Medulla oblongata (tissue), 1 donor: ENCODE data around the gene CRYL1.

ENCODE experiments used
- DNase-seq: peaks from one replicate; pipeline ENCODE4 v3.0.0-alpha.2; 2015; ENCODE audit errors: extremely low spot score

Gene CRYL1

GRCh38 chr13:20525601-20526544 lies at the start of gene CRYL1:
TSS of gene CRYL1 (minus strand) at chr13:20525857. CDS start at chr13:20525794, 63 bp downstream.
- DNase-seq, result peak; percentile 91

- no peak for DNase-seq
Observed at GRCh38 chr13:20573636-20574035, 48.0 kb upstream of the CRYL1 start.

- peak; percentile 30 for DNase-seq
Observed at GRCh38 chr13:20573186-20573585, 47.5 kb upstream of the CRYL1 start.

- DNase-seq, result no peak
Observed at GRCh38 chr13:20571676-20572075, 46.0 kb upstream of the CRYL1 start.

- DNase-seq, result no peak
Observed at GRCh38 chr13:20570517-20570916, 44.9 kb upstream of the CRYL1 start.

GRCh38 chr13:20567881-20568528 lies 42.3 kb upstream of the CRYL1 start:
- DNase-seq, result peak; percentile 23

- DNase-seq, result peak; percentile 91
Observed at GRCh38 chr13:20566898-20567874, 41.5 kb upstream of the CRYL1 start, which contains the start of gene IFT88. TSS of gene IFT88 (plus strand) at chr13:20567157. CDS start at chr13:20574386, 7,229 bp downstream.

- peak; percentile 61 for DNase-seq
Observed at GRCh38 chr13:20566468-20566897, 40.8 kb upstream of the CRYL1 start.

GRCh38 chr13:20565115-20565736 lies 39.6 kb upstream of the CRYL1 start:
- DNase-seq, result no peak

- DNase-seq, result no peak
Observed at GRCh38 chr13:20561741-20562140, 36.1 kb upstream of the CRYL1 start.

GRCh38 chr13:20559659-20560356 lies 34.2 kb upstream of the CRYL1 start:
- no peak for DNase-seq

GRCh38 chr13:20558982-20559381 lies 33.3 kb upstream of the CRYL1 start:
- DNase-seq, result no peak

- peak; percentile 95 for DNase-seq
Observed at GRCh38 chr13:20553311-20553710, 27.7 kb upstream of the CRYL1 start.

GRCh38 chr13:20550799-20551198 lies 25.1 kb upstream of the CRYL1 start:
- DNase-seq, result peak; percentile 31

- DNase-seq, result no peak
Observed at GRCh38 chr13:20547479-20547908, 21.8 kb upstream of the CRYL1 start.

GRCh38 chr13:20546556-20546955 lies 20.9 kb upstream of the CRYL1 start:
- DNase-seq, result no peak

GRCh38 chr13:20544201-20544923 lies 18.7 kb upstream of the CRYL1 start:
- no peak for DNase-seq

GRCh38 chr13:20536992-20537391 lies 11.3 kb upstream of the CRYL1 start:
- no peak for DNase-seq

- no peak for DNase-seq
Observed at GRCh38 chr13:20534038-20534608, 8.5 kb upstream of the CRYL1 start.
